HepG2 (cell line): ENCODE results near the gene CTDP1. TPM values are rescaled to one million over a fixed set of nuclear protein-coding genes. Genes with fewer than 3 reads are reported as not detected.

Experiments
- ATAC-seq: fragments of 200-7000 bp; cut with Tn5 transposase; 3 replicates; pipeline ENCODE4 v1.9.1; 2020; ENCODE audit warnings: mild to moderate bottlenecking, moderate library complexity
- BruUV-seq: library from RNA; stranded (reverse); fragments of 400-500 nt; replicated peaks from 2 replicates; lab custom pipeline; 2021; lab: Mats Ljungman, UMichigan
- CTCF ChIA-PET: fragments of 300-600 bp; formaldehyde crosslinking; extraction: SDS; loops from one replicate; lab custom pipeline; 2021; ENCODE audit warnings: low total read pairs, inconsistent platforms, low intra/inter-chr PET ratio; lab: Yijun Ruan, JAX
- POLR2A ChIA-PET: fragments of 350-600 bp; sonication (Branson Sonifier 250); formaldehyde crosslinking; loops from one replicate; lab custom pipeline; 2020; ENCODE audit warnings: antibody characterized with exemption, inconsistent platforms; lab: Yijun Ruan, JAX
- DNase-seq: peaks from one replicate; pipeline ENCODE4 v3.0.0-alpha.2; 2015; ENCODE audit warnings: low spot score
- FAIRE-seq: peaks from 3 replicates; lab custom pipeline; 2011; peaks lifted over from hg19 to GRCh38; lab: Jason Lieb, UNC
- H2AFZ ChIP-seq: one replicate; pipeline ENCODE4 v1.6.1; 2011; ENCODE audit warnings: low read length, inconsistent platforms
- H3K27ac ChIP-seq: fragments of 300-600 bp; 3 replicates; pipeline ENCODE4 v1.8.0; 2011; ENCODE audit warnings: mixed run types, mild to moderate bottlenecking, mixed read lengths, low read length, inconsistent platforms; ENCODE audit not compliant: insufficient read depth; ENCODE audit errors: extremely low read length
- H3K27me3 ChIP-seq, 2 experiments: fragments of 200-600 bp in 1 of 2; 2 replicates in 1 of 2; 3 replicates in 1 of 2; pipeline versions ENCODE4 v1.6.0 to v1.8.0; 2011; ENCODE audit warnings: low read length in 2 of 2, mild to moderate bottlenecking in 2 of 2, moderate library complexity in 2 of 2, inconsistent platforms in 1 of 2; ENCODE audit not compliant: insufficient read depth in 2 of 2, control insufficient read depth in 1 of 2
- H3K36me3 ChIP-seq, 2 experiments: fragments of 200-600 bp in 1 of 2; replicated peaks in 1 of 2; 2 replicates in 1 of 2; 3 replicates in 1 of 2; pipeline versions ENCODE4 v1.5.1 to v1.8.0; 2011; ENCODE audit warnings: low read length in 2 of 2, inconsistent platforms in 1 of 2; ENCODE audit not compliant: insufficient read depth in 2 of 2, control insufficient read depth in 1 of 2
- H3K4me1 ChIP-seq: 2 replicates; pipeline ENCODE4 v1.5.1; 2012; ENCODE audit warnings: low read length, inconsistent platforms; ENCODE audit not compliant: insufficient read depth
- H3K4me2 ChIP-seq: 2 replicates; pipeline ENCODE4 v1.6.0; 2011; ENCODE audit warnings: low read depth, low read length, inconsistent platforms
- H3K4me3 ChIP-seq, 3 experiments: fragments of 200-600 bp in 1 of 3; sonication (generic), shearing (Covaris generic) in 1 of 3; replicated peaks in 1 of 3; 2 replicates each; pipeline ENCODE4 v1.5.1; 2011 to 2016; ENCODE audit warnings: low read length in 3 of 3, inconsistent platforms in 2 of 3, low read depth in 2 of 3, mild to moderate bottlenecking in 2 of 3, control low read depth in 1 of 3, mixed read lengths in 1 of 3; ENCODE audit not compliant: insufficient read depth in 1 of 3
- H3K79me2 ChIP-seq: one replicate; pipeline ENCODE4 v1.6.1; 2011; ENCODE audit warnings: low read length, inconsistent platforms; ENCODE audit not compliant: insufficient read depth
- H3K9ac ChIP-seq: 2 replicates; pipeline ENCODE4 v1.6.0; 2011; ENCODE audit warnings: mild to moderate bottlenecking, low read depth, low read length, inconsistent platforms; ENCODE audit not compliant: insufficient read depth
- H3K9me3 ChIP-seq: 2 replicates; pipeline ENCODE4 v1.5.1; 2012; ENCODE audit warnings: mild to moderate bottlenecking, low read length
- H4K20me1 ChIP-seq: 2 replicates; pipeline ENCODE4 v1.6.0; 2011; ENCODE audit warnings: inconsistent platforms, mild to moderate bottlenecking, low read length, moderate library complexity; ENCODE audit not compliant: insufficient read depth
- CBX1 ChIP-seq: IDR thresholded peaks from one replicate; pipeline ENCODE4 v1.6.1; 2016; ENCODE audit warnings: antibody characterized with exemption, low read depth
- CCDC6 ChIP-seq: sonication (generic); formaldehyde crosslinking; IDR thresholded peaks from 2 replicates; pipeline ENCODE4 v1.8.1; 2022; ENCODE audit warnings: mild to moderate bottlenecking, missing genetic modification reagents, moderate library complexity
- ELF4 ChIP-seq: sonication (generic); formaldehyde crosslinking; IDR thresholded peaks from 2 replicates; pipeline ENCODE4 v1.5.0; 2020; ENCODE audit warnings: missing genetic modification reagents, mild to moderate bottlenecking, moderate library complexity, borderline replicate concordance
- EZH2 ChIP-seq: conservative IDR thresholded peaks from 2 replicates; pipeline ENCODE4 v1.6.1; 2012; ENCODE audit warnings: mild to moderate bottlenecking, low read depth, low read length, moderate library complexity
- IKZF1 ChIP-seq: fragments of 450-650 bp; IDR thresholded peaks from 2 replicates; pipeline ENCODE4 v1.7.1; 2016
- MYC ChIP-seq: sonication (generic); formaldehyde crosslinking; IDR thresholded peaks from 2 replicates; pipeline ENCODE4 v1.9.0; 2021; ENCODE audit warnings: missing genetic modification reagents, borderline replicate concordance
- NFE2L1 ChIP-seq: sonication (generic); formaldehyde crosslinking; IDR thresholded peaks from 2 replicates; pipeline ENCODE4 v1.4.0; 2020; ENCODE audit warnings: missing genetic modification reagents, mild to moderate bottlenecking, borderline replicate concordance
- NFYB ChIP-seq: sonication (generic); formaldehyde crosslinking; IDR thresholded peaks from 2 replicates; pipeline ENCODE4 v1.4.0; 2020; ENCODE audit warnings: missing genetic modification reagents
- TBP ChIP-seq: sonication (generic); formaldehyde crosslinking; IDR thresholded peaks from 2 replicates; pipeline ENCODE4 v1.5.0; 2020; ENCODE audit warnings: missing genetic modification reagents
- ZNF260 ChIP-seq: sonication (generic); formaldehyde crosslinking; IDR thresholded peaks from 2 replicates; pipeline ENCODE4 v1.4.0; 2020; ENCODE audit warnings: missing genetic modification reagents, low read depth, mild to moderate bottlenecking, borderline replicate concordance
- ZNF607 ChIP-seq: sonication (generic); formaldehyde crosslinking; IDR thresholded peaks from 2 replicates; pipeline ENCODE4 v1.5.1; 2020; ENCODE audit warnings: missing genetic modification reagents, mild to moderate bottlenecking, borderline replicate concordance
- WGBS: methylation state at CpG from one replicate; pipeline ENCODE4 v1.1.6; 2017; ENCODE audit warnings: low lambda C conversion rate; 5-methylcytosine and 5-hydroxymethylcytosine counted together
- in situ Hi-C: cut with HindIII; loops from 2 replicates; pipeline ENCODE4 v1.10.0; 2017; ENCODE audit warnings: low pct_unique_long_range_greater_than_20kb; ENCODE audit not compliant: extremely low pct_ligation_motif_present
- intact Hi-C: fragments of 100-400 bp; cut with micrococcal nuclease; formaldehyde crosslinking; loops from one replicate; pipeline ENCODE4 v1.10.0; 2022; ENCODE audit not compliant: unreplicated experiment
- polyA plus RNA-seq, 8 experiments: library from polyadenylated mRNA; depleted of rRNA in 3 of 8; stranded (reverse) in 7 of 8; unstranded in 1 of 8; fragments of >200 nt; fragmentation: Illumina TruSeq in 4 of 8; extraction: Trizol in 4 of 8; gene quantifications; 2 replicates each; pipeline versions ENCODE4 v1.2.1 to v1.2.3, GENCODE V29; 2011 to 2016; ENCODE audit warnings: low read depth in 4 of 8, missing spikeins in 1 of 8, mixed read lengths in 1 of 8; ENCODE audit not compliant: insufficient read depth in 1 of 8
- total RNA-seq, 5 experiments: library from RNA; depleted of rRNA; stranded (reverse); fragments of >200 nt; fragmentation: Illumina TruSeq; extraction: Trizol; gene quantifications; 2 replicates each; pipeline ENCODE4 v1.2.3, GENCODE V29; 2016; ENCODE audit warnings: low read depth in 1 of 5

Gene CTDP1
- total and polyA plus RNA-seq, 2 of the 13 experiments (the other 11 are each of a cell fraction or from before 2014, with no cell fraction given): 6.9 to 11.0 TPM

- Histone ChIP-seq H3K79me2 (no peaks in the 10 kb centered on the region), H3K27ac (no peak overlapping the region), H3K36me3 (no peaks in the 10 kb centered on the region), H3K4me3 (no peak overlapping the region), H2AFZ (no peak overlapping the region), H3K4me2 (no peak overlapping the region), H3K9ac (no peak overlapping the region), H4K20me1 (no peaks in the 10 kb centered on the region), H3K27me3 (peaks cover 8 to 40% of the 10 kb centered on the region in 2 experiments), H3K4me1 (no peaks in the 10 kb centered on the region), H3K9me3 (peaks cover 6% of the 10 kb centered on the region; the same call in 1 of the 2 replicates)
- in situ Hi-C loops: no loop called here
- DNase-seq (no peak), ATAC-seq (no peak), FAIRE-seq (no peak)
- TF ChIP-seq MYC (CRISPR knock-in tag): no peak
- no peak for TF ChIP-seq CCDC6 (CRISPR knock-in tag)
- no peak for TF ChIP-seq NFYB
- no peak for TF ChIP-seq ELF4
- TF ChIP-seq TBP (CRISPR knock-in tag): no peak
- TF ChIP-seq CBX1: no peak
- no peak for TF ChIP-seq IKZF1
- no peak for TF ChIP-seq ZNF607 (CRISPR knock-in tag)
- TF ChIP-seq NFE2L1: no peak
- no peak for TF ChIP-seq ZNF260 (CRISPR knock-in tag)
- ChIA-PET POLR2A (no interaction called here), CTCF (no interaction called here)
- intact Hi-C loops: no loop called here
- BruUV-seq: no TSS peak
- under 1% methylated on average over 6 of the region's 12 CpGs for WGBS
Observed at GRCh38 chr18:79631761-79632446, 47.7 kb upstream of the CTDP1 start.

- Histone ChIP-seq H3K36me3 (no peaks in the 10 kb centered on the region), H3K4me2 (no peak overlapping the region), H2AFZ (no peak overlapping the region), H3K79me2 (no peaks in the 10 kb centered on the region), H3K27ac (no peak overlapping the region), H3K4me3 (no peak overlapping the region), H3K4me1 (no peaks in the 10 kb centered on the region), H3K9me3 (peaks cover 6% of the 10 kb centered on the region; the same call in 1 of the 2 replicates), H3K27me3 (peaks cover 5 to 32% of the 10 kb centered on the region in 2 experiments), H3K9ac (no peak overlapping the region), H4K20me1 (no peaks in the 10 kb centered on the region)
- no TSS peak for BruUV-seq
- WGBS: 69% methylated on average over 10 of the region's 14 CpGs
- FAIRE-seq (no peak), ATAC-seq (no peak), DNase-seq (no peak)
- ChIA-PET POLR2A (no interaction called here), CTCF (no interaction called here)
- intact Hi-C loops (no loop called here), in situ Hi-C loops (no loop called here)
- no peak for TF ChIP-seq EZH2
Observed at GRCh38 chr18:79632765-79633164, 46.8 kb upstream of the CTDP1 start.
